K562 (cell line): Measurements from ENCODE around the gene UBTD1. TPM values are rescaled to one million over a fixed set of nuclear protein-coding genes. Genes with fewer than 3 reads are reported as not detected.

Experiments used
- ATAC-seq: fragments of 200-7000 bp; cut with Tn5 transposase; 3 replicates; pipeline ENCODE4 v1.9.1; 2020; ENCODE audit warnings: moderate library complexity
- BruUV-seq: library from RNA; stranded (reverse); fragments of 400-500 nt; replicated peaks from 2 replicates; lab custom pipeline; 2021; lab: Mats Ljungman, UMichigan
- CTCF ChIA-PET: fragments of 300-600 bp; formaldehyde crosslinking; extraction: SDS; loops from one replicate; lab custom pipeline; 2021; ENCODE audit warnings: low intra/inter-chr PET ratio; lab: Yijun Ruan, JAX
- POLR2A ChIA-PET: fragments of 300-600, 350-650 bp; sonication (Branson Sonifier 250); formaldehyde crosslinking; extraction: SDS; loops from one replicate; lab custom pipeline; 2021; ENCODE audit warnings: antibody characterized with exemption, inconsistent platforms; lab: Yijun Ruan, JAX
- DNase-seq, 4 experiments: peaks; one replicate each; pipeline versions ENCODE4 v3.0.0 to v3.0.0-alpha.2; 2011 to 2018; ENCODE audit warnings: low spot score in 3 of 4, mixed read lengths in 3 of 4; ENCODE audit errors: extremely low read depth in 1 of 4
- FAIRE-seq: peaks from 2 replicates; lab custom pipeline; 2011; peaks lifted over from hg19 to GRCh38; lab: Jason Lieb, UNC
- H2AFZ ChIP-seq: 2 replicates; pipeline ENCODE4 v1.6.0; 2011; ENCODE audit warnings: low read depth, low read length, control low read depth, inconsistent platforms
- H3K27ac ChIP-seq: fragments of 200-600 bp; 3 replicates; pipeline ENCODE4 v1.8.0; 2011; ENCODE audit warnings: low read depth, mild to moderate bottlenecking, control low read depth, inconsistent platforms, low read length, moderate library complexity, mixed read lengths; ENCODE audit errors: extremely low read depth
- H3K27me3 ChIP-seq, 2 experiments: fragments of 300-600 bp in 1 of 2; 2 replicates in 1 of 2; 3 replicates in 1 of 2; pipeline versions ENCODE4 v1.6.0 to v1.8.0; 2011; ENCODE audit warnings: inconsistent platforms in 2 of 2, low read length in 2 of 2, mild to moderate bottlenecking in 1 of 2, mixed read lengths in 1 of 2, moderate library complexity in 1 of 2; ENCODE audit not compliant: control insufficient read depth in 2 of 2, insufficient read depth in 2 of 2
- H3K36me3 ChIP-seq: fragments of 300-600 bp; 3 replicates; pipeline ENCODE4 v1.8.0; 2011; ENCODE audit warnings: mild to moderate bottlenecking, low read length, inconsistent platforms; ENCODE audit not compliant: control insufficient read depth, insufficient read depth
- H3K4me1 ChIP-seq, 2 experiments: fragments of 200-600 bp in 1 of 2; replicated peaks in 1 of 2; 2 replicates in 1 of 2; 3 replicates in 1 of 2; pipeline versions ENCODE4 v1.5.1 to v1.8.0; 2011; ENCODE audit warnings: inconsistent platforms in 2 of 2, low read length in 2 of 2, mild to moderate bottlenecking in 1 of 2, mixed read lengths in 1 of 2, moderate library complexity in 1 of 2; ENCODE audit not compliant: control insufficient read depth in 2 of 2, insufficient read depth in 2 of 2
- H3K4me2 ChIP-seq: 2 replicates; pipeline ENCODE4 v1.6.1; 2011; ENCODE audit warnings: low read length, control low read depth, inconsistent platforms, mixed read lengths; ENCODE audit not compliant: insufficient read depth
- H3K4me3 ChIP-seq: fragments of 200-600 bp; sonication (generic), shearing (Covaris generic); 2 replicates; pipeline ENCODE4 v1.5.1; 2016; ENCODE audit warnings: control low read depth, inconsistent platforms
- H3K79me2 ChIP-seq: fragments of 200-600 bp; 3 replicates; pipeline ENCODE4 v1.8.0; 2011; ENCODE audit warnings: low read length, inconsistent platforms; ENCODE audit not compliant: control insufficient read depth, insufficient read depth
- H3K9ac ChIP-seq, 2 experiments: 2 replicates each; pipeline versions ENCODE4 v1.6.0 to v1.6.1; 2011; ENCODE audit warnings: low read depth in 2 of 2, low read length in 2 of 2, control low read depth in 1 of 2, inconsistent platforms in 1 of 2, mild to moderate bottlenecking in 1 of 2, mixed read lengths in 1 of 2; ENCODE audit not compliant: insufficient read depth in 1 of 2
- H3K9me1 ChIP-seq: one replicate; pipeline ENCODE4 v1.6.0; 2011; ENCODE audit warnings: inconsistent platforms, mild to moderate bottlenecking, low read length, moderate library complexity; ENCODE audit not compliant: control insufficient read depth, insufficient read depth
- H3K9me3 ChIP-seq: replicated peaks from 2 replicates; pipeline ENCODE4 v1.5.1; 2011; ENCODE audit warnings: low read depth, low read length, inconsistent platforms; ENCODE audit not compliant: control insufficient read depth, insufficient read depth
- H4K20me1 ChIP-seq: replicated peaks from 2 replicates; pipeline ENCODE4 v1.6.1; 2011; ENCODE audit warnings: low read length, inconsistent platforms, mixed read lengths; ENCODE audit not compliant: control insufficient read depth, insufficient read depth
- COPS2 ChIP-seq: fragments of 450-650 bp; conservative IDR thresholded peaks from 2 replicates; pipeline ENCODE4 v1.6.1; 2016; ENCODE audit warnings: mild to moderate bottlenecking, moderate library complexity
- E2F4 ChIP-seq: sonication (generic); formaldehyde crosslinking; IDR thresholded peaks from 2 replicates; pipeline ENCODE4 v1.8.0; 2022; ENCODE audit warnings: mild to moderate bottlenecking, low read depth, missing genetic modification reagents
- PHTF2 ChIP-seq: fragments of 250-450 bp; sonication (Bioruptor Pico); IDR thresholded peaks from 2 replicates; pipeline ENCODE4 v1.5.0; 2021; ENCODE audit warnings: mild to moderate bottlenecking
- TBL1XR1 ChIP-seq, 2 experiments: IDR thresholded peaks; 2 replicates each; pipeline ENCODE4 v1.6.1; 2012; ENCODE audit warnings: improper control_type of control experiment in 2 of 2, low read length in 2 of 2, mild to moderate bottlenecking in 1 of 2
- ZNF280A ChIP-seq: fragments of 450-650 bp; IDR thresholded peaks from 2 replicates; pipeline ENCODE4 v1.6.1; 2018; ENCODE audit warnings: mild to moderate bottlenecking, low read depth; ENCODE audit not compliant: partially characterized antibody
- WGBS: fragments of 100-300 bp; shearing (Covaris generic); methylation state at CpG from one replicate; pipeline ENCODE4 v1.1.6; 2016; ENCODE audit warnings: low coverage, mixed read lengths; ENCODE audit not compliant: insufficient coverage; ENCODE audit errors: missing lambda C conversion rate; 5-methylcytosine and 5-hydroxymethylcytosine counted together
- in situ Hi-C: fragments of 300-500 bp; cut with MboI; formaldehyde crosslinking; loops from 4 replicates; pipeline ENCODE4 v1.15.0; 2018; ENCODE audit warnings: inconsistent platforms, mixed read lengths
- intact Hi-C: fragments of 100-400 bp; cut with micrococcal nuclease; formaldehyde crosslinking; loops from 2 replicates; pipeline ENCODE4 v1.14.2; 2022
- polyA plus RNA-seq, 8 experiments: library from polyadenylated mRNA; depleted of rRNA in 4 of 8; stranded (reverse) in 5 of 8; unstranded in 3 of 8; fragments of >200 nt; fragmentation: Nextera tagmentation in 2 of 8; fragmentation: Illumina TruSeq in 1 of 8; extraction: Ambion mirVana in 2 of 8; extraction: Trizol in 1 of 8; gene quantifications; 2 replicates each; pipeline versions ENCODE4 v1.2.1 to v1.2.3, GENCODE V29; 2011 to 2014; ENCODE audit warnings: inconsistent platforms in 1 of 8, missing spikeins in 1 of 8
- total RNA-seq, 7 experiments: library from RNA; depleted of rRNA in 6 of 7; stranded (reverse); fragments of >200 nt in 6 of 7; fragmentation: Illumina TruSeq in 2 of 7; extraction: Trizol in 2 of 7; gene quantifications; 2 replicates each; pipeline versions ENCODE4 v1.2.1 to v1.2.3, GENCODE V29; 2011 to 2021; ENCODE audit warnings: low replicate concordance in 1 of 7

Gene UBTD1
- total and polyA plus RNA-seq, 9 of the 15 experiments (the other 6 are each of a cell fraction or from before 2014, with no cell fraction given): 0.08 to 1.6 (median 0.81) TPM; not detected in 1

GRCh38 chr10:97593421-97593820 is 94.7 kb downstream of the UBTD1 start:
- CTCF ChIA-PET: no interaction called here
- BruUV-seq: no TSS peak

More at GRCh38 chr10:97593421-97593820, 94.7 kb downstream of the UBTD1 start:
- Histone ChIP-seq H3K9me1 (no peaks in the 10 kb centered on the region), H3K27me3 (no peaks in the 10 kb centered on the region), H3K4me3 (no peak overlapping the region), H3K79me2 (no peaks in the 10 kb centered on the region), H3K9me3 (no peaks in the 10 kb centered on the region), H2AFZ (no peak overlapping the region), H3K36me3 (no peaks in the 10 kb centered on the region), H3K4me1 (peaks cover 11 to 23% of the 10 kb centered on the region in 2 experiments; a peak in 4 of 5 replicates), H3K4me2 (no peak overlapping the region), H3K9ac (no peak overlapping the region), H4K20me1 (no peaks in the 10 kb centered on the region), H3K27ac (no peak overlapping the region)
- no peak for DNase-seq
- intact Hi-C loops: no loop called here
- in situ Hi-C loops: no loop called here
- POLR2A ChIA-PET: no interaction called here
- 70% methylated on average over 3 of the region's 4 CpGs for WGBS
- TF ChIP-seq E2F4 (CRISPR knock-in tag): no peak
- no peak for TF ChIP-seq COPS2
- TF ChIP-seq TBL1XR1 (IDR thresholded peaks at IDR 0.05; ENCODE audit: low read length in 2 of 2): no peak
- no peak for TF ChIP-seq PHTF2
- TF ChIP-seq ZNF280A: no peak
- no peak for ATAC-seq
- no peak for FAIRE-seq
